ACC112 (cell line): ENCODE results near the gene ATP9A.

Source experiments
- H2AFZ ChIP-seq: fragments of 200-600 bp; sonication (generic); one replicate; pipeline ENCODE4 v1.6.0; 2017; ENCODE audit warnings: antibody characterized with exemption, low read length; ENCODE audit not compliant: unreplicated experiment
- H3K27ac ChIP-seq: fragments of 200-600 bp; sonication (generic); 2 replicates; pipeline ENCODE4 v1.5.1; 2014; ENCODE audit warnings: low read depth, mild to moderate bottlenecking, antibody characterized with exemption, low read length, moderate library complexity
- H3K27me3 ChIP-seq: fragments of 200-600 bp; sonication (generic); 2 replicates; pipeline ENCODE4 v1.6.1; 2014; ENCODE audit warnings: mild to moderate bottlenecking, antibody characterized with exemption, low read length, moderate library complexity, mixed read lengths; ENCODE audit not compliant: insufficient read depth
- H3K36me3 ChIP-seq: fragments of 200-600 bp; sonication (generic); 2 replicates; pipeline ENCODE4 v1.6.1; 2016; ENCODE audit warnings: mild to moderate bottlenecking, antibody characterized with exemption, low read length, moderate library complexity, mixed read lengths; ENCODE audit not compliant: insufficient read depth
- H3K4me1 ChIP-seq: fragments of 200-600 bp; sonication (generic); one replicate; pipeline ENCODE4 v1.6.1; 2016; ENCODE audit warnings: low read length, mixed read lengths; ENCODE audit not compliant: insufficient read depth, unreplicated experiment, control insufficient read depth
- H3K4me3 ChIP-seq: fragments of 200-600 bp; sonication (generic); 2 replicates; pipeline ENCODE4 v1.5.1; 2014; ENCODE audit warnings: mild to moderate bottlenecking, low read depth, low read length
- H3K79me2 ChIP-seq: fragments of 200-600 bp; sonication (generic); one replicate; pipeline ENCODE4 v1.6.0; 2016; ENCODE audit warnings: low read length; ENCODE audit not compliant: control insufficient read depth, unreplicated experiment, insufficient read depth

ATP9A gene

GRCh38 chr20:51610761-51611624 is 157.2 kb downstream of the ATP9A start:
- Histone ChIP-seq H3K79me2 (no peaks in the 10 kb centered on the region), H3K27me3 (no peaks in the 10 kb centered on the region), H3K4me1 (no peaks in the 10 kb centered on the region), H3K27ac (no peak overlapping the region), H3K36me3 (no peaks in the 10 kb centered on the region), H2AFZ (no peak overlapping the region), H3K4me3 (no peak overlapping the region)

GRCh38 chr20:51610111-51610510 is 158.1 kb downstream of the ATP9A start:
- H3K4me1 ChIP-seq = no peaks in the 10 kb centered on the region
- H2AFZ ChIP-seq = no peak overlapping the region
- H3K27me3 ChIP-seq = no peaks in the 10 kb centered on the region
- no peaks in the 10 kb centered on the region for H3K79me2 ChIP-seq
- H3K4me3 ChIP-seq = no peak overlapping the region
- H3K27ac ChIP-seq = no peak overlapping the region
- no peaks in the 10 kb centered on the region for H3K36me3 ChIP-seq

GRCh38 chr20:51609251-51609650 is 158.9 kb downstream of the ATP9A start:
- Histone ChIP-seq H3K4me3 (no peak overlapping the region), H3K4me1 (no peaks in the 10 kb centered on the region), H3K27me3 (no peaks in the 10 kb centered on the region), H3K79me2 (no peaks in the 10 kb centered on the region), H3K36me3 (no peaks in the 10 kb centered on the region), H3K27ac (no peak overlapping the region), H2AFZ (no peak overlapping the region)

- no peak overlapping the region for H3K4me3 ChIP-seq
- H2AFZ ChIP-seq = no peak overlapping the region
- no peaks in the 10 kb centered on the region for H3K79me2 ChIP-seq
- no peaks in the 10 kb centered on the region for H3K27me3 ChIP-seq
- H3K36me3 ChIP-seq = no peaks in the 10 kb centered on the region
- H3K4me1 ChIP-seq = no peaks in the 10 kb centered on the region
- H3K27ac ChIP-seq = no peak overlapping the region
Measured at GRCh38 chr20:51608061-51608460, 160.1 kb downstream of the ATP9A start.

GRCh38 chr20:51607170-51607569 is 161.0 kb downstream of the ATP9A start:
- no peaks in the 10 kb centered on the region for H3K27me3 ChIP-seq
- no peaks in the 10 kb centered on the region for H3K4me1 ChIP-seq
- no peaks in the 10 kb centered on the region for H3K36me3 ChIP-seq
- no peak overlapping the region for H3K27ac ChIP-seq
- H2AFZ ChIP-seq = no peak overlapping the region
- H3K79me2 ChIP-seq = no peaks in the 10 kb centered on the region
- H3K4me3 ChIP-seq = no peak overlapping the region

- Histone ChIP-seq H3K36me3 (no peaks in the 10 kb centered on the region), H3K4me3 (no peak overlapping the region), H3K79me2 (no peaks in the 10 kb centered on the region), H3K27me3 (no peaks in the 10 kb centered on the region), H3K27ac (no peak overlapping the region), H2AFZ (no peak overlapping the region), H3K4me1 (no peaks in the 10 kb centered on the region)
Measured at GRCh38 chr20:51604851-51605250, 163.3 kb downstream of the ATP9A start.

- H3K27ac ChIP-seq = no peak overlapping the region
- no peak overlapping the region for H2AFZ ChIP-seq
- H3K79me2 ChIP-seq = no peaks in the 10 kb centered on the region
- H3K4me3 ChIP-seq = no peak overlapping the region
- H3K36me3 ChIP-seq = no peaks in the 10 kb centered on the region
- H3K27me3 ChIP-seq = no peaks in the 10 kb centered on the region
- no peaks in the 10 kb centered on the region for H3K4me1 ChIP-seq
Measured at GRCh38 chr20:51602131-51602530, 166.1 kb downstream of the ATP9A start.

DNA sequence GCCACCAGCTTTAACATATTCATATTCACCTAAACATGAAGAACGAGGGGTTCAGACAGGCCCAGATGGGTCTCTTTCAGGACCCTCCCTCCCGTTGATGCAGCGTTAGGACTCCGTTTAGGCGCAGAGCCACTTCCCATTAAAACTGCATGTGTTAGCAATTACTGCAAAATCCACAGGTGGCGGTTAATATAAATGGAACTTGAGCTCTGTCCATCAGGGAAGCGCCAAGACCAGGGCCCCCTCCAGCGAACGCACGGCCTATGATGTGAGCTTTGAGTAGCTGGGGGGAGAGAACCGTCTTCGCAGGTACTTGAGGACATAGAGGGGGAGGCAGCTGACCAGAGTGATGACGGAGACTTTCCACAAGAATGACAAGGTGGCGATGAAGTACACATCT is 167.2 kb downstream of the ATP9A start:
- Histone ChIP-seq H3K4me3 (no peak overlapping the region), H3K27me3 (no peaks in the 10 kb centered on the region), H3K79me2 (no peaks in the 10 kb centered on the region), H3K36me3 (no peaks in the 10 kb centered on the region), H3K27ac (no peak overlapping the region), H2AFZ (no peak overlapping the region), H3K4me1 (no peaks in the 10 kb centered on the region)

- Histone ChIP-seq H3K27me3 (no peaks in the 10 kb centered on the region), H3K27ac (no peak overlapping the region), H3K36me3 (no peaks in the 10 kb centered on the region)
Measured at GRCh38 chr20:51600016-51600420, 168.2 kb downstream of the ATP9A start.

GRCh38 chr20:51598556-51598955 is 169.6 kb downstream of the ATP9A start:
- Histone ChIP-seq H3K4me1 (peaks cover 5% of the 10 kb centered on the region), H3K27ac (no peak overlapping the region), H3K27me3 (no peaks in the 10 kb centered on the region), H3K79me2 (no peaks in the 10 kb centered on the region), H3K4me3 (no peak overlapping the region), H2AFZ (no peak overlapping the region), H3K36me3 (no peaks in the 10 kb centered on the region)

More at GRCh38 chr20:51600016-51600420, 168.2 kb downstream of the ATP9A start:
- no peak overlapping the region for H3K4me3 ChIP-seq
- no peaks in the 10 kb centered on the region for H3K4me1 ChIP-seq
- H2AFZ ChIP-seq = no peak overlapping the region
- H3K79me2 ChIP-seq = no peaks in the 10 kb centered on the region
